SK-N-SH (cell line): Measurements from ENCODE around the gene TMEM165. TPM values are rescaled to one million over a fixed set of nuclear protein-coding genes. Genes with fewer than 3 reads are reported as not detected.

Source experiments
- CTCF ChIA-PET: fragments of 300-600, 350-600 bp; formaldehyde crosslinking; extraction: SDS; loops from one replicate; lab custom pipeline; 2021; lab: Yijun Ruan, JAX
- POLR2A ChIA-PET: fragments of 350-600 bp; sonication (Branson Sonifier 250); formaldehyde crosslinking; extraction: SDS; loops from one replicate; lab custom pipeline; 2020; ENCODE audit warnings: antibody characterized with exemption, inconsistent platforms; lab: Yijun Ruan, JAX
- DNase-seq: peaks from one replicate; pipeline ENCODE4 v3.0.0; 2012
- H2AFZ ChIP-seq: fragments of 200-600 bp; sonication (generic); 2 replicates; pipeline ENCODE4 v1.8.1; 2016; ENCODE audit warnings: antibody characterized with exemption, mild to moderate bottlenecking, low read depth
- H3F3A ChIP-seq: fragments of 200-600 bp; sonication (generic); replicated peaks from 2 replicates; pipeline ENCODE3; 2016; ENCODE audit warnings: antibody characterized with exemption, mild to moderate bottlenecking; ENCODE audit not compliant: insufficient read depth
- H3K27ac ChIP-seq, 2 experiments: fragments of 200-500 bp in 1 of 2; fragments of 200-600 bp in 1 of 2; sonication (Bioruptor generic) in 1 of 2; sonication (generic), shearing (Covaris generic) in 1 of 2; 2 replicates each; pipeline versions ENCODE4 v1.5.1 to v1.6.1; 2014 to 2016; ENCODE audit warnings: low read depth in 2 of 2, inconsistent platforms in 1 of 2, low read length in 1 of 2, mild to moderate bottlenecking in 1 of 2, mixed read lengths in 1 of 2
- H3K27me3 ChIP-seq: fragments of 200-600 bp; sonication (generic), shearing (Covaris generic); 2 replicates; pipeline ENCODE4 v1.6.1; 2016; ENCODE audit warnings: mixed run types; ENCODE audit not compliant: insufficient read depth
- H3K36me3 ChIP-seq, 2 experiments: fragments of 200-500 bp in 1 of 2; fragments of 200-600 bp in 1 of 2; sonication (Bioruptor generic) in 1 of 2; sonication (generic) in 1 of 2; replicated peaks in 1 of 2; 2 replicates each; pipeline versions ENCODE3 to v1.5.1; 2014 to 2016; ENCODE audit warnings: low read length in 1 of 2, mild to moderate bottlenecking in 1 of 2; ENCODE audit not compliant: insufficient read depth in 2 of 2, control insufficient read depth in 1 of 2
- H3K4me1 ChIP-seq, 2 experiments: fragments of 200-500 bp in 1 of 2; fragments of 200-600 bp in 1 of 2; sonication (Bioruptor generic) in 1 of 2; sonication (generic), shearing (Covaris generic) in 1 of 2; 2 replicates each; pipeline versions ENCODE4 v1.5.1 to v1.6.1; 2014 to 2016; ENCODE audit warnings: low read depth in 1 of 2, low read length in 1 of 2, mixed run types in 1 of 2; ENCODE audit not compliant: insufficient read depth in 2 of 2, control insufficient read depth in 1 of 2
- H3K4me2 ChIP-seq: fragments of 200-600 bp; sonication (generic), shearing (Covaris generic); 2 replicates; pipeline ENCODE4 v1.6.1; 2017; ENCODE audit warnings: mixed run types
- H3K4me3 ChIP-seq, 2 experiments: fragments of 200-500 bp in 1 of 2; fragments of 200-600 bp in 1 of 2; sonication (Bioruptor generic) in 1 of 2; sonication (generic), shearing (Covaris generic) in 1 of 2; 2 replicates each; pipeline versions ENCODE4 v1.5.1 to v1.8.1; 2014 to 2016; ENCODE audit warnings: low read depth in 2 of 2, inconsistent platforms in 1 of 2, low read length in 1 of 2, mild to moderate bottlenecking in 1 of 2, mixed read lengths in 1 of 2, moderate library complexity in 1 of 2
- H3K79me2 ChIP-seq: fragments of 200-600 bp; sonication (generic); 2 replicates; pipeline ENCODE4 v1.8.1; 2017; ENCODE audit warnings: mild to moderate bottlenecking; ENCODE audit not compliant: insufficient read depth
- H3K9ac ChIP-seq: fragments of 200-600 bp; sonication (generic); 2 replicates; pipeline ENCODE4 v1.6.1; 2017; ENCODE audit warnings: mixed run types
- H3K9me2 ChIP-seq: fragments of 200-600 bp; sonication (generic); 2 replicates; pipeline ENCODE4 v1.6.1; 2017; ENCODE audit warnings: mixed run types
- H3K9me3 ChIP-seq: fragments of 200-600 bp; sonication (generic); 2 replicates; pipeline ENCODE4 v1.6.1; 2017; ENCODE audit warnings: mixed run types, mild to moderate bottlenecking, moderate library complexity
- H4K20me1 ChIP-seq: fragments of 200-600 bp; sonication (generic); 2 replicates; pipeline ENCODE4 v1.6.1; 2017; ENCODE audit warnings: mild to moderate bottlenecking, mixed run types; ENCODE audit not compliant: insufficient read depth
- ELF1 ChIP-seq: IDR thresholded peaks from 2 replicates; pipeline ENCODE4 v1.4.0; 2012
- EP300 ChIP-seq, 2 experiments: IDR thresholded peaks; 2 replicates each; pipeline versions ENCODE4 v1.4.0 to v1.6.1; 2012; ENCODE audit warnings: borderline replicate concordance in 1 of 2, low read depth in 1 of 2, low read length in 1 of 2
- EZH2phosphoT487 ChIP-seq: fragments of 200-600 bp; sonication (generic); IDR thresholded peaks from 2 replicates; pipeline ENCODE4 v1.6.1; 2017; ENCODE audit warnings: low read depth, mixed run types, mild to moderate bottlenecking, antibody characterized with exemption, moderate library complexity, borderline replicate concordance
- FOSL2 ChIP-seq: IDR thresholded peaks from 2 replicates; pipeline ENCODE4 v1.4.0; 2012; ENCODE audit warnings: low read depth, mild to moderate bottlenecking, moderate library complexity, borderline replicate concordance
- FOXJ3 ChIP-seq: sonication (generic); formaldehyde crosslinking; IDR thresholded peaks from 2 replicates; pipeline ENCODE4 v1.5.1; 2020; ENCODE audit warnings: mild to moderate bottlenecking, missing genetic modification reagents
- FOXM1 ChIP-seq: IDR thresholded peaks from 2 replicates; pipeline ENCODE4 v1.4.0; 2012; ENCODE audit warnings: low read depth, mild to moderate bottlenecking
- JUND ChIP-seq: IDR thresholded peaks from 2 replicates; pipeline ENCODE4 v1.4.0; 2012
- MEF2A ChIP-seq: IDR thresholded peaks from 2 replicates; pipeline ENCODE4 v1.4.0; 2012; ENCODE audit warnings: low read depth, borderline replicate concordance
- MXI1 ChIP-seq: IDR thresholded peaks from 2 replicates; pipeline ENCODE4 v1.6.1; 2012; ENCODE audit warnings: mild to moderate bottlenecking, low read depth, low read length, improper control_type of control experiment
- NFIC ChIP-seq: IDR thresholded peaks from 2 replicates; pipeline ENCODE4 v1.4.0; 2012; ENCODE audit warnings: borderline replicate concordance
- RFX5 ChIP-seq: IDR thresholded peaks from 2 replicates; pipeline ENCODE4 v1.6.1; 2012; ENCODE audit warnings: mild to moderate bottlenecking, improper control_type of control experiment, low read length
- SIN3A ChIP-seq: IDR thresholded peaks from 2 replicates; pipeline ENCODE4 v1.6.1; 2012; ENCODE audit warnings: low read depth, mild to moderate bottlenecking, low read length, moderate library complexity, borderline replicate concordance
- TAF1 ChIP-seq: IDR thresholded peaks from 2 replicates; pipeline ENCODE4 v1.6.1; 2012; ENCODE audit warnings: low read depth, mild to moderate bottlenecking, low read length, moderate library complexity, borderline replicate concordance
- TCF12 ChIP-seq: IDR thresholded peaks from 2 replicates; pipeline ENCODE4 v1.4.0; 2012
- WGBS: methylation state at CpG from one replicate; pipeline ENCODE4 v1.1.6; 2017; ENCODE audit warnings: low lambda C conversion rate; 5-methylcytosine and 5-hydroxymethylcytosine counted together
- polyA plus RNA-seq, 3 experiments: library from polyadenylated mRNA; depleted of rRNA; stranded (reverse); fragments of >200 nt; gene quantifications; 2 replicates each; pipeline ENCODE4 v1.2.3, GENCODE V29; 2012
- TF ChIP-seq, protein P1 (sequence below): IDR thresholded peaks from 2 replicates; pipeline ENCODE4 v1.4.0; 2012; ENCODE audit warnings: low read depth, borderline replicate concordance
- TF ChIP-seq, protein P2 (sequence below): IDR thresholded peaks from 2 replicates; pipeline ENCODE4 v1.4.0; 2012; ENCODE audit warnings: low read depth
- TF ChIP-seq, protein P3 (sequence below): IDR thresholded peaks from 2 replicates; pipeline ENCODE4; 2012
- TF ChIP-seq, protein P4 (sequence below): fragments of 200-600 bp; sonication (generic); IDR thresholded peaks from 2 replicates; pipeline ENCODE4 v1.6.1; 2017; ENCODE audit warnings: antibody characterized with exemption, mild to moderate bottlenecking, moderate library complexity
- TF ChIP-seq, protein P5 (sequence below): IDR thresholded peaks from 2 replicates; pipeline ENCODE4 v1.4.0; 2012; ENCODE audit warnings: low read depth, borderline replicate concordance
- TF ChIP-seq, protein P6 (sequence below): fragments of 150-350 bp; IDR thresholded peaks from 2 replicates; pipeline ENCODE4 v1.6.1; 2017; ENCODE audit warnings: antibody characterized with exemption, low read length, low read depth, borderline replicate concordance

The TMEM165 gene
- polyA plus RNA-seq, 1 of the 3 experiments (the other 2 are of a cell fraction): 58.6 TPM

DNA sequence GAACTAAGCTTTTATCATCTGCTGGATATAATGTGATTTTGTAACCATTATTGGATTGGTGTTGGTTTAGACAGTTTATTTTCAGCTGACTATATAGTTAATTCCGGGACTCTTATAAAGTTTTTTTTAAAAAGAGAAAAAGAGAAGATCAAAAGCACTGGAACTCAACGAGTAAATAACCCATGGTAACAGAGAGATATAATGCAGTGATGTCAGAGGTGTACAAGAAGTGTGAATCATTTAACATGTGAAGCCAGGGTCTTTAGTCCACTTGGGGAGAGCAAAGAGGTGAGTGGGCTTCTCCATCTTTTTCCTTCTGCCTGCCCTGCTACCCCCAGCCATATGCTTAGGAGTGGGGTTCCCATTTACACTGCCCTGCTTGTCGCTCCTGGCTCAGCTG lies 3.2 kb downstream of the TMEM165 start:
- ChIA-PET CTCF (interaction anchor here (0.6 to 1.3 kb wide), 2 partner anchors 15 to 52 kb away, joined by 3 to 7 read pairs; partner anchors contain the start of gene SRD5A3), POLR2A (interaction anchor here (1.7 kb wide), 1 partner anchor 53 kb away, joined by 6 read pairs; the partner anchor contains the start of gene SRD5A3)
- Histone ChIP-seq H3K4me1 (peaks cover 0 to 5% of the 10 kb centered on the region in 2 experiments; a peak in 2 of 4 replicates), H3K9me2 (no peaks in the 10 kb centered on the region), H3K36me3 (peaks cover 17 to 40% of the 10 kb centered on the region in 2 experiments), H3F3A (peaks cover 11% of the 10 kb centered on the region), H3K79me2 (peaks cover 77% of the 10 kb centered on the region), H3K4me2 (peak overlapping the region; percentile 99), H3K4me3 (peak overlapping the region; percentile 81 to 90), H2AFZ (no peak overlapping the region), H3K9me3 (no peaks in the 10 kb centered on the region), H4K20me1 (peaks cover 60% of the 10 kb centered on the region), H3K27me3 (no peaks in the 10 kb centered on the region), H3K27ac (peak overlapping the region; percentile 31 to 86; a peak in 2 of 4 replicates), H3K9ac (peak overlapping the region; percentile 98; the same call in 1 of the 2 replicates)
- 41% methylated on average over 3 of the region's 3 CpGs for WGBS
- TF ChIP-seq ELF1 (no peak), FOXM1 (no peak), EZH2phosphoT487 (no peak), NFIC (no peak), TCF12 (no peak), FOXJ3 (no peak), MXI1 (no peak), FOSL2 (no peak), SIN3A (no peak), JUND (no peak), TAF1 (no peak), MEF2A (no peak), EP300 (IDR thresholded peaks at IDR 0.05; ENCODE audit: borderline replicate concordance in 1 of 2, low read depth in 1 of 2, low read length in 1 of 2) (no peak), RFX5 (no peak)
- TF ChIP-seq, protein P1, sequence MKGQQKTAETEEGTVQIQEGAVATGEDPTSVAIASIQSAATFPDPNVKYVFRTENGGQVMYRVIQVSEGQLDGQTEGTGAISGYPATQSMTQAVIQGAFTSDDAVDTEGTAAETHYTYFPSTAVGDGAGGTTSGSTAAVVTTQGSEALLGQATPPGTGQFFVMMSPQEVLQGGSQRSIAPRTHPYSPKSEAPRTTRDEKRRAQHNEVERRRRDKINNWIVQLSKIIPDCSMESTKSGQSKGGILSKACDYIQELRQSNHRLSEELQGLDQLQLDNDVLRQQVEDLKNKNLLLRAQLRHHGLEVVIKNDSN: no peak
- TF ChIP-seq, protein P2, sequence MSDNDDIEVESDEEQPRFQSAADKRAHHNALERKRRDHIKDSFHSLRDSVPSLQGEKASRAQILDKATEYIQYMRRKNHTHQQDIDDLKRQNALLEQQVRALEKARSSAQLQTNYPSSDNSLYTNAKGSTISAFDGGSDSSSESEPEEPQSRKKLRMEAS: no peak
- TF ChIP-seq, protein P3, sequence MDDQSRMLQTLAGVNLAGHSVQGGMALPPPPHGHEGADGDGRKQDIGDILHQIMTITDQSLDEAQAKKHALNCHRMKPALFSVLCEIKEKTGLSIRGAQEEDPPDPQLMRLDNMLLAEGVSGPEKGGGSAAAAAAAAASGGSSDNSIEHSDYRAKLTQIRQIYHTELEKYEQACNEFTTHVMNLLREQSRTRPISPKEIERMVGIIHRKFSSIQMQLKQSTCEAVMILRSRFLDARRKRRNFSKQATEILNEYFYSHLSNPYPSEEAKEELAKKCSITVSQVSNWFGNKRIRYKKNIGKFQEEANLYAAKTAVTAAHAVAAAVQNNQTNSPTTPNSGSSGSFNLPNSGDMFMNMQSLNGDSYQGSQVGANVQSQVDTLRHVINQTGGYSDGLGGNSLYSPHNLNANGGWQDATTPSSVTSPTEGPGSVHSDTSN: no peak
- TF ChIP-seq, protein P4, sequence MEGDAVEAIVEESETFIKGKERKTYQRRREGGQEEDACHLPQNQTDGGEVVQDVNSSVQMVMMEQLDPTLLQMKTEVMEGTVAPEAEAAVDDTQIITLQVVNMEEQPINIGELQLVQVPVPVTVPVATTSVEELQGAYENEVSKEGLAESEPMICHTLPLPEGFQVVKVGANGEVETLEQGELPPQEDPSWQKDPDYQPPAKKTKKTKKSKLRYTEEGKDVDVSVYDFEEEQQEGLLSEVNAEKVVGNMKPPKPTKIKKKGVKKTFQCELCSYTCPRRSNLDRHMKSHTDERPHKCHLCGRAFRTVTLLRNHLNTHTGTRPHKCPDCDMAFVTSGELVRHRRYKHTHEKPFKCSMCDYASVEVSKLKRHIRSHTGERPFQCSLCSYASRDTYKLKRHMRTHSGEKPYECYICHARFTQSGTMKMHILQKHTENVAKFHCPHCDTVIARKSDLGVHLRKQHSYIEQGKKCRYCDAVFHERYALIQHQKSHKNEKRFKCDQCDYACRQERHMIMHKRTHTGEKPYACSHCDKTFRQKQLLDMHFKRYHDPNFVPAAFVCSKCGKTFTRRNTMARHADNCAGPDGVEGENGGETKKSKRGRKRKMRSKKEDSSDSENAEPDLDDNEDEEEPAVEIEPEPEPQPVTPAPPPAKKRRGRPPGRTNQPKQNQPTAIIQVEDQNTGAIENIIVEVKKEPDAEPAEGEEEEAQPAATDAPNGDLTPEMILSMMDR: no peak
- TF ChIP-seq, protein P5, sequence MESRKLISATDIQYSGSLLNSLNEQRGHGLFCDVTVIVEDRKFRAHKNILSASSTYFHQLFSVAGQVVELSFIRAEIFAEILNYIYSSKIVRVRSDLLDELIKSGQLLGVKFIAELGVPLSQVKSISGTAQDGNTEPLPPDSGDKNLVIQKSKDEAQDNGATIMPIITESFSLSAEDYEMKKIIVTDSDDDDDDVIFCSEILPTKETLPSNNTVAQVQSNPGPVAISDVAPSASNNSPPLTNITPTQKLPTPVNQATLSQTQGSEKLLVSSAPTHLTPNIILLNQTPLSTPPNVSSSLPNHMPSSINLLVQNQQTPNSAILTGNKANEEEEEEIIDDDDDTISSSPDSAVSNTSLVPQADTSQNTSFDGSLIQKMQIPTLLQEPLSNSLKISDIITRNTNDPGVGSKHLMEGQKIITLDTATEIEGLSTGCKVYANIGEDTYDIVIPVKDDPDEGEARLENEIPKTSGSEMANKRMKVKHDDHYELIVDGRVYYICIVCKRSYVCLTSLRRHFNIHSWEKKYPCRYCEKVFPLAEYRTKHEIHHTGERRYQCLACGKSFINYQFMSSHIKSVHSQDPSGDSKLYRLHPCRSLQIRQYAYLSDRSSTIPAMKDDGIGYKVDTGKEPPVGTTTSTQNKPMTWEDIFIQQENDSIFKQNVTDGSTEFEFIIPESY: no peak
- TF ChIP-seq, protein P6, sequence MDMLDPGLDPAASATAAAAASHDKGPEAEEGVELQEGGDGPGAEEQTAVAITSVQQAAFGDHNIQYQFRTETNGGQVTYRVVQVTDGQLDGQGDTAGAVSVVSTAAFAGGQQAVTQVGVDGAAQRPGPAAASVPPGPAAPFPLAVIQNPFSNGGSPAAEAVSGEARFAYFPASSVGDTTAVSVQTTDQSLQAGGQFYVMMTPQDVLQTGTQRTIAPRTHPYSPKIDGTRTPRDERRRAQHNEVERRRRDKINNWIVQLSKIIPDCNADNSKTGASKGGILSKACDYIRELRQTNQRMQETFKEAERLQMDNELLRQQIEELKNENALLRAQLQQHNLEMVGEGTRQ: no peak
- DNase-seq: peak; percentile 30
